GM12878 (cell line): Measurements from ENCODE around the gene CAMK1. TPM values are rescaled to one million over a fixed set of nuclear protein-coding genes. Genes with fewer than 3 reads are reported as not detected.

Experiments used
- DPF2 ChIP-seq: fragments of 450-650 bp; IDR thresholded peaks from 2 replicates; pipeline ENCODE4 v1.6.1; 2017; ENCODE audit warnings: mild to moderate bottlenecking
- ETV6 ChIP-seq, 2 experiments: fragments of 450-650 bp in 1 of 2; IDR thresholded peaks in 1 of 2; conservative IDR thresholded peaks in 1 of 2; 2 replicates each; pipeline ENCODE4 v1.6.1; 2014; ENCODE audit warnings: antibody characterized with exemption in 1 of 2, borderline replicate concordance in 1 of 2, low read depth in 1 of 2, mild to moderate bottlenecking in 1 of 2, moderate library complexity in 1 of 2
- IRF4 ChIP-seq: IDR thresholded peaks from 2 replicates; pipeline ENCODE4 v1.6.1; 2011; ENCODE audit warnings: low read depth, low read length
- PML ChIP-seq: IDR thresholded peaks from 2 replicates; pipeline ENCODE4 v1.6.1; 2012; ENCODE audit warnings: low read length, inconsistent platforms
- RB1 ChIP-seq: fragments of 450-650 bp; formaldehyde crosslinking; IDR thresholded peaks from 2 replicates; pipeline ENCODE4 v1.6.1; 2017; ENCODE audit warnings: mild to moderate bottlenecking, borderline replicate concordance
- RBBP5 ChIP-seq: fragments of 200-600 bp; sonication (generic); conservative IDR thresholded peaks from 2 replicates; pipeline ENCODE4 v1.6.1; 2016
- RUNX3 ChIP-seq: IDR thresholded peaks from 2 replicates; pipeline ENCODE4 v1.6.1; 2012; ENCODE audit warnings: low read length, inconsistent platforms
- ZSCAN29 ChIP-seq: fragments of 450-650 bp; IDR thresholded peaks from 2 replicates; pipeline ENCODE4 v1.6.1; 2017; ENCODE audit warnings: mild to moderate bottlenecking, moderate library complexity
- polyA plus RNA-seq, 11 experiments: library from polyadenylated mRNA; depleted of rRNA in 4 of 11; unstranded in 6 of 11; stranded (reverse) in 5 of 11; fragments of >200 nt; fragmentation: Nextera tagmentation in 4 of 11; fragmentation: Illumina TruSeq in 1 of 11; extraction: Ambion mirVana in 4 of 11; extraction: Trizol in 1 of 11; gene quantifications; 1 replicate in 1 of 11; 2 replicates in 10 of 11; pipeline versions ENCODE4 v1.2.1 to v1.2.3, GENCODE V29; 2011 to 2016; ENCODE audit warnings: inconsistent platforms in 2 of 11, missing spikeins in 2 of 11, low read depth in 1 of 11
- total RNA-seq, 4 experiments: library from RNA; depleted of rRNA in 3 of 4; stranded (reverse); fragments of >200 nt in 3 of 4; fragmentation: Illumina TruSeq in 1 of 4; extraction: Trizol in 1 of 4; gene quantifications; 2 replicates each; pipeline versions ENCODE4 v1.2.1 to v1.2.3, GENCODE V29; 2013 to 2021
- TF ChIP-seq, protein P1 (sequence below): fragments of 150-350 bp; IDR thresholded peaks from 2 replicates; pipeline ENCODE4 v1.6.1; 2014; ENCODE audit warnings: mild to moderate bottlenecking, low read depth, low read length
- TF ChIP-seq, protein P2 (sequence below): IDR thresholded peaks from 2 replicates; pipeline ENCODE4 v1.6.1; 2012; ENCODE audit warnings: low read depth, low read length, improper control_type of control experiment
- TF ChIP-seq, protein P3 (sequence below): fragments of 450-650 bp; IDR thresholded peaks from 2 replicates; pipeline ENCODE4 v1.6.1; 2016; ENCODE audit warnings: mild to moderate bottlenecking
- TF ChIP-seq, protein P4 (sequence below): fragments of 450-650 bp; IDR thresholded peaks from 2 replicates; pipeline ENCODE4 v1.6.1; 2014; ENCODE audit warnings: mild to moderate bottlenecking
- TF ChIP-seq, protein P5 (sequence below): fragments of 450-650 bp; IDR thresholded peaks from 2 replicates; pipeline ENCODE4 v1.6.1; 2016; ENCODE audit warnings: mild to moderate bottlenecking
- TF ChIP-seq, protein P6 (sequence below): IDR thresholded peaks from 2 replicates; pipeline ENCODE4 v1.6.1; 2011; ENCODE audit warnings: low read depth, low read length, improper control_type of control experiment, borderline replicate concordance
- TF ChIP-seq, protein P7 (sequence below): IDR thresholded peaks from 2 replicates; pipeline ENCODE4 v1.6.1; 2012; ENCODE audit warnings: low read depth, low read length, improper control_type of control experiment
- TF ChIP-seq, protein P8 (sequence below): fragments of 450-650 bp; IDR thresholded peaks from 2 replicates; pipeline ENCODE4 v1.6.1; 2017; ENCODE audit warnings: low read depth, mild to moderate bottlenecking, moderate library complexity

CAMK1 gene
- total and polyA plus RNA-seq, 10 of the 15 experiments (the other 5 are each of a cell fraction or from before 2014, with no cell fraction given), result 0.24 to 2.1 (median 0.51) TPM; not detected in 2

DNA sequence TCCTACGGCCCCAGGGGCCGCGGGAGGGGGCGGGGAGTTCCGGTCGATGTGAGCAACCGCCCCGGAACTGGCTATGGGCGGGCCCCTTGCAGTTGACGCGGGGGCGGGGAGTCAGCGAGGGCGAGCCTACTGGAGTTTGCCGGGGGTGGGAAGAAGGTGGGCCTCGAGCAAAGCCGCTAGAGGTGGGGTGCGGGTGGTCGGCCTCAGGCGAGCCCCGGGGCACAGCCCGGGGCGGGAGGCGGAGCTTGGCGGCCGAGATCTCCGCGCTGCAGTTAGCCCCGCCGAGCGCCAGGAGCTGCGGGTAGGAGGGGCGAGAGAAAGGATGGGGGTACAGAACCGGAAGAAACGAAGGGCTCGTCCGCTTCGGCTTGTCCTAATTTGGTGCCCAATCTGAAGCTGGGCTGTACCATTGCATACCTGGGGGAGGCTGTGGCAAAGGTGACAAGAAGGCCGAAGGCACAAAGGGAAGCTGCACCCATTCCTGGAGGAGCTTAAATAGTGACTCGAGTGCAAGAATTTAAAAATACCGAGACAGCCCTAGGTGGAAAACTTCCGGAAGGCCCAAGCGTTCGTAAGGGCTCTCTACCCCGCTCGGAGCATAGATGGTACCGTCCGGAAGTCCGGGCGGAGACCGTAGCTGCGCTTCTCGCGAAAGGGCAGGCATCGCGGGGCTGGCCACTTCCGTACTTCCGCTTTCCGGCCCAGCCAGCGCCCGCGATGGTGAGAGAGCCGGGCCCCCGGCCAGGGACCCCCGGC lies 22.8 kb upstream of the CAMK1 start, which contains the start of the genes ARPC4 and TADA3 (continued):
- TF ChIP-seq, protein P1, sequence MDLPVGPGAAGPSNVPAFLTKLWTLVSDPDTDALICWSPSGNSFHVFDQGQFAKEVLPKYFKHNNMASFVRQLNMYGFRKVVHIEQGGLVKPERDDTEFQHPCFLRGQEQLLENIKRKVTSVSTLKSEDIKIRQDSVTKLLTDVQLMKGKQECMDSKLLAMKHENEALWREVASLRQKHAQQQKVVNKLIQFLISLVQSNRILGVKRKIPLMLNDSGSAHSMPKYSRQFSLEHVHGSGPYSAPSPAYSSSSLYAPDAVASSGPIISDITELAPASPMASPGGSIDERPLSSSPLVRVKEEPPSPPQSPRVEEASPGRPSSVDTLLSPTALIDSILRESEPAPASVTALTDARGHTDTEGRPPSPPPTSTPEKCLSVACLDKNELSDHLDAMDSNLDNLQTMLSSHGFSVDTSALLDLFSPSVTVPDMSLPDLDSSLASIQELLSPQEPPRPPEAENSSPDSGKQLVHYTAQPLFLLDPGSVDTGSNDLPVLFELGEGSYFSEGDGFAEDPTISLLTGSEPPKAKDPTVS, result no peak
- TF ChIP-seq, protein P2, sequence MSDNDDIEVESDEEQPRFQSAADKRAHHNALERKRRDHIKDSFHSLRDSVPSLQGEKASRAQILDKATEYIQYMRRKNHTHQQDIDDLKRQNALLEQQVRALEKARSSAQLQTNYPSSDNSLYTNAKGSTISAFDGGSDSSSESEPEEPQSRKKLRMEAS, result no peak
- TF ChIP-seq PML (peak; percentile 61), RB1 (peak; percentile 61; the same call in 1 of the 2 replicates), ZSCAN29 (no peak), RBBP5 (no peak), RUNX3 (no peak), ETV6 (conservative IDR thresholded peaks at IDR 0.05 in 1 of 2, IDR thresholded peaks at IDR 0.05 in 1 of 2; ENCODE audit: borderline replicate concordance in 1 of 2, low read depth in 1 of 2) (0 out of 4 replicates have a peak, but pooled peaks of 1 of the 2 experiments have one; percentile 17), IRF4 (no peak), DPF2 (no peak; the same call in 1 of the 2 replicates)
- TF ChIP-seq, protein P3, sequence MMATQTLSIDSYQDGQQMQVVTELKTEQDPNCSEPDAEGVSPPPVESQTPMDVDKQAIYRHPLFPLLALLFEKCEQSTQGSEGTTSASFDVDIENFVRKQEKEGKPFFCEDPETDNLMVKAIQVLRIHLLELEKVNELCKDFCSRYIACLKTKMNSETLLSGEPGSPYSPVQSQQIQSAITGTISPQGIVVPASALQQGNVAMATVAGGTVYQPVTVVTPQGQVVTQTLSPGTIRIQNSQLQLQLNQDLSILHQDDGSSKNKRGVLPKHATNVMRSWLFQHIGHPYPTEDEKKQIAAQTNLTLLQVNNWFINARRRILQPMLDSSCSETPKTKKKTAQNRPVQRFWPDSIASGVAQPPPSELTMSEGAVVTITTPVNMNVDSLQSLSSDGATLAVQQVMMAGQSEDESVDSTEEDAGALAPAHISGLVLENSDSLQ, result 0 out of 2 replicates have a peak, but pooled peaks have one; percentile 12
- TF ChIP-seq, protein P4, sequence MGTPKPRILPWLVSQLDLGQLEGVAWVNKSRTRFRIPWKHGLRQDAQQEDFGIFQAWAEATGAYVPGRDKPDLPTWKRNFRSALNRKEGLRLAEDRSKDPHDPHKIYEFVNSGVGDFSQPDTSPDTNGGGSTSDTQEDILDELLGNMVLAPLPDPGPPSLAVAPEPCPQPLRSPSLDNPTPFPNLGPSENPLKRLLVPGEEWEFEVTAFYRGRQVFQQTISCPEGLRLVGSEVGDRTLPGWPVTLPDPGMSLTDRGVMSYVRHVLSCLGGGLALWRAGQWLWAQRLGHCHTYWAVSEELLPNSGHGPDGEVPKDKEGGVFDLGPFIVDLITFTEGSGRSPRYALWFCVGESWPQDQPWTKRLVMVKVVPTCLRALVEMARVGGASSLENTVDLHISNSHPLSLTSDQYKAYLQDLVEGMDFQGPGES, result peak; percentile 59; the same call in 1 of the 2 replicates
- TF ChIP-seq, protein P5, sequence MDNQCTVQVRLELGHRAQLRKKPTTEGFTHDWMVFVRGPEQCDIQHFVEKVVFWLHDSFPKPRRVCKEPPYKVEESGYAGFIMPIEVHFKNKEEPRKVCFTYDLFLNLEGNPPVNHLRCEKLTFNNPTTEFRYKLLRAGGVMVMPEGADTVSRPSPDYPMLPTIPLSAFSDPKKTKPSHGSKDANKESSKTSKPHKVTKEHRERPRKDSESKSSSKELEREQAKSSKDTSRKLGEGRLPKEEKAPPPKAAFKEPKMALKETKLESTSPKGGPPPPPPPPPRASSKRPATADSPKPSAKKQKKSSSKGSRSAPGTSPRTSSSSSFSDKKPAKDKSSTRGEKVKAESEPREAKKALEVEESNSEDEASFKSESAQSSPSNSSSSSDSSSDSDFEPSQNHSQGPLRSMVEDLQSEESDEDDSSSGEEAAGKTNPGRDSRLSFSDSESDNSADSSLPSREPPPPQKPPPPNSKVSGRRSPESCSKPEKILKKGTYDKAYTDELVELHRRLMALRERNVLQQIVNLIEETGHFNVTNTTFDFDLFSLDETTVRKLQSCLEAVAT, result peak; percentile 63; the same call in 1 of the 2 replicates
- TF ChIP-seq, protein P6, sequence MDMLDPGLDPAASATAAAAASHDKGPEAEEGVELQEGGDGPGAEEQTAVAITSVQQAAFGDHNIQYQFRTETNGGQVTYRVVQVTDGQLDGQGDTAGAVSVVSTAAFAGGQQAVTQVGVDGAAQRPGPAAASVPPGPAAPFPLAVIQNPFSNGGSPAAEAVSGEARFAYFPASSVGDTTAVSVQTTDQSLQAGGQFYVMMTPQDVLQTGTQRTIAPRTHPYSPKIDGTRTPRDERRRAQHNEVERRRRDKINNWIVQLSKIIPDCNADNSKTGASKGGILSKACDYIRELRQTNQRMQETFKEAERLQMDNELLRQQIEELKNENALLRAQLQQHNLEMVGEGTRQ, result no peak
- TF ChIP-seq, protein P7, sequence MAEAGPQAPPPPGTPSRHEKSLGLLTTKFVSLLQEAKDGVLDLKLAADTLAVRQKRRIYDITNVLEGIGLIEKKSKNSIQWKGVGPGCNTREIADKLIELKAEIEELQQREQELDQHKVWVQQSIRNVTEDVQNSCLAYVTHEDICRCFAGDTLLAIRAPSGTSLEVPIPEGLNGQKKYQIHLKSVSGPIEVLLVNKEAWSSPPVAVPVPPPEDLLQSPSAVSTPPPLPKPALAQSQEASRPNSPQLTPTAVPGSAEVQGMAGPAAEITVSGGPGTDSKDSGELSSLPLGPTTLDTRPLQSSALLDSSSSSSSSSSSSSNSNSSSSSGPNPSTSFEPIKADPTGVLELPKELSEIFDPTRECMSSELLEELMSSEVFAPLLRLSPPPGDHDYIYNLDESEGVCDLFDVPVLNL, result no peak
- TF ChIP-seq, protein P8, sequence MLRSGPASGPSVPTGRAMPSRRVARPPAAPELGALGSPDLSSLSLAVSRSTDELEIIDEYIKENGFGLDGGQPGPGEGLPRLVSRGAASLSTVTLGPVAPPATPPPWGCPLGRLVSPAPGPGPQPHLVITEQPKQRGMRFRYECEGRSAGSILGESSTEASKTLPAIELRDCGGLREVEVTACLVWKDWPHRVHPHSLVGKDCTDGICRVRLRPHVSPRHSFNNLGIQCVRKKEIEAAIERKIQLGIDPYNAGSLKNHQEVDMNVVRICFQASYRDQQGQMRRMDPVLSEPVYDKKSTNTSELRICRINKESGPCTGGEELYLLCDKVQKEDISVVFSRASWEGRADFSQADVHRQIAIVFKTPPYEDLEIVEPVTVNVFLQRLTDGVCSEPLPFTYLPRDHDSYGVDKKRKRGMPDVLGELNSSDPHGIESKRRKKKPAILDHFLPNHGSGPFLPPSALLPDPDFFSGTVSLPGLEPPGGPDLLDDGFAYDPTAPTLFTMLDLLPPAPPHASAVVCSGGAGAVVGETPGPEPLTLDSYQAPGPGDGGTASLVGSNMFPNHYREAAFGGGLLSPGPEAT, result peak; percentile 87
